ENCODE measurements around the gene CCND3. TPM values are rescaled to one million over a fixed set of nuclear protein-coding genes. Genes with fewer than 3 reads are reported as not detected.

CCND3 gene
- total RNA-seq (2016; rRNA removed; fragmentation: Illumina TruSeq; extraction: Trizol) (6.9 and 7.2 TPM in 2 replicates), polyA plus RNA-seq (2011; rRNA removed) (4.3 and 4.4 TPM in 2 replicates), polyA minus RNA-seq (2011; rRNA and poly(A)+ RNA removed; ENCODE audit: low replicate concordance) (8.0 and 57.0 TPM in 2 replicates), Bru-seq, nascent RNA (percentile 35 among the genes with signal in this experiment), BruChase-seq, experiment 1, labeled RNA remaining after a 6-hour chase (percentile 30 among the genes with signal in this experiment), BruChase-seq, experiment 2, labeled RNA remaining after a 2-hour chase (percentile 33 among the genes with signal in this experiment)
- total RNA-seq (2016; cell fraction: cytosol; rRNA removed; fragmentation: Illumina TruSeq; extraction: Trizol; ENCODE audit: low read depth) = 5.4 and 6.8 TPM in 2 replicates
- 5.6 and 7.6 TPM in 2 replicates for total RNA-seq (2016; cell fraction: insoluble cytoplasmic fraction; rRNA removed; fragmentation: Illumina TruSeq; extraction: Trizol)
- total RNA-seq (2016; cell fraction: membrane; rRNA removed; fragmentation: Illumina TruSeq; extraction: Trizol) = 10.7 and 11.7 TPM in 2 replicates
- total RNA-seq (2016; cell fraction: nucleus; rRNA removed; fragmentation: Illumina TruSeq; extraction: Trizol) = 5.0 and 7.6 TPM in 2 replicates
- 5.0 and 6.3 TPM in 2 replicates for polyA plus RNA-seq (2011; cell fraction: cytosol; rRNA removed)
- 6.2 and 6.3 TPM in 2 replicates for polyA plus RNA-seq (2011; cell fraction: nucleus; rRNA removed)
- polyA plus RNA-seq (2012) = 2.0 and 3.5 TPM in 2 replicates
- polyA plus RNA-seq (2016; cell fraction: cytosol; fragmentation: Illumina TruSeq; extraction: Trizol; ENCODE audit: low read depth) = 7.8 and 8.6 TPM in 2 replicates
- 7.6 and 10.9 TPM in 2 replicates for polyA plus RNA-seq (2016; cell fraction: insoluble cytoplasmic fraction; fragmentation: Illumina TruSeq; extraction: Trizol; ENCODE audit: low read depth)
- 12.5 and 13.8 TPM in 2 replicates for polyA plus RNA-seq (2016; cell fraction: membrane; fragmentation: Illumina TruSeq; extraction: Trizol; ENCODE audit: low read depth)
- polyA plus RNA-seq (2016; cell fraction: nucleus; fragmentation: Illumina TruSeq; extraction: Trizol; ENCODE audit: insufficient read depth, low read depth) = 8.1 and 9.8 TPM in 2 replicates
- 4.1 and 4.9 TPM in 2 replicates for polyA minus RNA-seq (2011; cell fraction: cytosol; rRNA and poly(A)+ RNA removed)
- 5.1 and 6.7 TPM in 2 replicates for polyA minus RNA-seq (2011; cell fraction: nucleus; rRNA and poly(A)+ RNA removed)
- long read RNA-seq, experiment 1, transcript CCND3-203 (5 exons, 2,085 nt) = major isoform, 13 of 20 reads
- long read RNA-seq, experiment 1, partial matches to known transcripts = 3 of 20 reads
- long read RNA-seq, experiment 1, other reads (novel, unspliced or antisense) = 3 of 20 reads
- long read RNA-seq, experiment 2, transcript CCND3-203 (5 exons, 2,085 nt) = major isoform, 15 of 28 reads
- long read RNA-seq, experiment 2, partial matches to known transcripts = 7 of 28 reads
- long read RNA-seq, experiment 2, other reads (novel, unspliced or antisense) = 4 of 28 reads

DNA sequence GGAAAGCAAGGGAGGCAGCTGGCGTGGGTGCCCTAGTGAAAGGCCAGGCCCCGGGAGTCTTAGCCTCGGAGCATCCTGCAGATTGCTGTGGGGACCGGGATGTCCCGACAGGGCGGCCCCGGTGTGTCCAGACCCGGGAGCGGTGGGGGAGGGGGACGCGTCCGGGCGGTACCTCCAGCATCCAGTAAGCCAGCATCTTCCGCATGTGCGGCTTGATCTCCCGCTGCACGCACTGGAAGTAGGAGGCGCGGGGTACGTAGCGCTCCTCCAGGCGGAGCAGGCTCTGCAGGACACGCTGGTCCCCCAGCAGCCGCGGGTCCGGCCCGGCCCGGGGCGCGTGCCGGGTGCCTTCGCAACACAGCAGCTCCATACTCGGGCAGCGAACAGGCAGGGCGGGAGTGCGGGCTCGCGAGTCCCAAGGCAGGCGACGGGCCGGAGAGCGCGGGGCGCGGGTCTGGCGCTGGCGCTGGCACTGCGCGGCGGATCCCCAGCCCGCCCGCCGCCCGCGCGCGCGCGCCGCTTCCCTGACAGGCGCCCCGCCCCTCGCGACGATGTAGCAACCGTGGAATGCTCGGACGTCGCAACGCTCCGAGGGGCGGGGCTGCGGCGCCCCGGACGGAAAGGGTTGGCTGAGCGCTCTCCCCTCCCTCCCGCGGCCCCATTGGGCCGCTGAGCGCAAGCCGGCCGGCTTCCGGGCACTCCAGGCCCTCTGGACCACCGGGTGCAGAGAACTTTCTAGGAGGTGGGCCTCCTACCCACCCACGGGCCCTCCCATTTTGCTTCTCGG lies at the start of gene CCND3:
CCND3 (minus strand) TSS at position 529 of the 787 bp plus-strand sequence; CDS start at position 370, 159 bp downstream.
- Histone ChIP-seq H3K27me3 (ENCODE audit: control insufficient read depth in 1 of 2, insufficient read depth in 2 of 2, low read length in 2 of 2) (no peaks in the 10 kb centered on the region), H2AFZ (ENCODE audit: low read length) (peak within 1 kb of the TSS; percentile 52), H3K9me3 (ENCODE audit: low read length) (no peaks in the 10 kb centered on the region), H3K9ac (ENCODE audit: insufficient read depth, low read depth, low read length) (peak within 1 kb of the TSS; percentile 53), H3K79me2 (ENCODE audit: insufficient read depth, low read length) (no peaks in the 10 kb centered on the region), H3K27ac (ENCODE audit: extremely low read length, insufficient read depth, low read length) (no peak within 1 kb of the TSS), H4K20me1 (ENCODE audit: insufficient read depth, low read length) (no peaks in the 10 kb centered on the region), H3K4me3 (replicated peaks in 1 of 3; ENCODE audit: insufficient read depth in 1 of 3, low read depth in 2 of 3, low read length in 3 of 3) (peak within 1 kb of the TSS; percentile 74 to 91 (median 75)), H3K4me1 (ENCODE audit: insufficient read depth, low read length) (peaks cover 31% of the 10 kb centered on the region), H3K36me3 (replicated peaks in 1 of 2; ENCODE audit: control insufficient read depth in 1 of 2, insufficient read depth in 2 of 2, low read length in 2 of 2) (no peaks in the 10 kb centered on the region; a peak in 1 of 5 replicates), H3K4me2 (ENCODE audit: low read depth, low read length) (peak within 1 kb of the TSS; percentile 98)
- CTCF ChIA-PET (ENCODE audit: low intra/inter-chr PET ratio, low total read pairs) = interaction anchor here (1.6 kb wide), 1 partner anchor 103 kb away, joined by 5 read pairs; no protein-coding TSS in a partner anchor
- DNase-seq (ENCODE audit: low spot score) (peak; percentile 85), ATAC-seq (peak; percentile 86), FAIRE-seq (peak; percentile 56)
- no TSS peak for BruUV-seq (replicated peaks)
- POLR2A ChIA-PET = interaction anchor here (1.0 to 1.7 kb wide), 4 partner anchors 8 to 154 kb away, joined by 3 to 5 read pairs (median 4); partner anchors contain the start of genes TAF8, TOMM6 and USP49
- WGBS (ENCODE audit: low lambda C conversion rate) = 0% methylated on average over 26 of the region's 87 CpGs
- intact Hi-C loops (cut with micrococcal nuclease; ENCODE audit: unreplicated experiment) = loop anchor here (1.0 to 2.0 kb wide), 3 partner anchors 20 to 103 kb away; partner anchors contain the start of genes BYSL and MED20
- in situ Hi-C loops (cut with HindIII; ENCODE audit: extremely low pct_ligation_motif_present, low pct_unique_long_range_greater_than_20kb) = no loop called here
- no peak for TF ChIP-seq NFIC (IDR thresholded peaks at IDR 0.05; ENCODE audit: low read length)
- TF ChIP-seq FOSL1 (CRISPR knock-in tag; IDR thresholded peaks at IDR 0.05; ENCODE audit: borderline replicate concordance) = no peak
- TF ChIP-seq ZNF101 (CRISPR knock-in tag; IDR thresholded peaks at IDR 0.05; ENCODE audit: borderline replicate concordance, low read depth) = no peak
- TF ChIP-seq MAX (IDR thresholded peaks at IDR 0.05) = peak; percentile 58
- TF ChIP-seq, protein P1, sequence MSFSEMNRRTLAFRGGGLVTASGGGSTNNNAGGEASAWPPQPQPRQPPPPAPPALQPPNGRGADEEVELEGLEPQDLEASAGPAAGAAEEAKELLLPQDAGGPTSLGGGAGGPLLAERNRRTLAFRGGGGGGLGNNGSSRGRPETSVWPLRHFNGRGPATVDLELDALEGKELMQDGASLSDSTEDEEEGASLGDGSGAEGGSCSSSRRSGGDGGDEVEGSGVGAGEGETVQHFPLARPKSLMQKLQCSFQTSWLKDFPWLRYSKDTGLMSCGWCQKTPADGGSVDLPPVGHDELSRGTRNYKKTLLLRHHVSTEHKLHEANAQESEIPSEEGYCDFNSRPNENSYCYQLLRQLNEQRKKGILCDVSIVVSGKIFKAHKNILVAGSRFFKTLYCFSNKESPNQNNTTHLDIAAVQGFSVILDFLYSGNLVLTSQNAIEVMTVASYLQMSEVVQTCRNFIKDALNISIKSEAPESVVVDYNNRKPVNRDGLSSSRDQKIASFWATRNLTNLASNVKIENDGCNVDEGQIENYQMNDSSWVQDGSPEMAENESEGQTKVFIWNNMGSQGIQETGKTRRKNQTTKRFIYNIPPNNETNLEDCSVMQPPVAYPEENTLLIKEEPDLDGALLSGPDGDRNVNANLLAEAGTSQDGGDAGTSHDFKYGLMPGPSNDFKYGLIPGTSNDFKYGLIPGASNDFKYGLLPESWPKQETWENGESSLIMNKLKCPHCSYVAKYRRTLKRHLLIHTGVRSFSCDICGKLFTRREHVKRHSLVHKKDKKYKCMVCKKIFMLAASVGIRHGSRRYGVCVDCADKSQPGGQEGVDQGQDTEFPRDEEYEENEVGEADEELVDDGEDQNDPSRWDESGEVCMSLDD (CRISPR knock-in tag; IDR thresholded peaks at IDR 0.05; ENCODE audit: borderline replicate concordance) = no peak; the same call in 1 of the 2 replicates
- no peak for TF ChIP-seq NRL (CRISPR knock-in tag; IDR thresholded peaks at IDR 0.05; ENCODE audit: borderline replicate concordance)
- no peak for TF ChIP-seq ZNF124 (CRISPR knock-in tag; IDR thresholded peaks at IDR 0.05)
- TF ChIP-seq ZNF780A (CRISPR knock-in tag; IDR thresholded peaks at IDR 0.05) = peak; percentile 60; the same call in 1 of the 2 replicates
- peak; percentile 51; the same call in 1 of the 2 replicates for TF ChIP-seq TAF1 (CRISPR knock-in tag; IDR thresholded peaks at IDR 0.05)
- TF ChIP-seq ZNF792 (CRISPR knock-in tag; IDR thresholded peaks at IDR 0.05) = 0 out of 2 replicates have a peak, but pooled peaks have one; percentile 0
- no peak; the same call in 1 of the 2 replicates for TF ChIP-seq GFI1 (CRISPR knock-in tag; IDR thresholded peaks at IDR 0.05; ENCODE audit: borderline replicate concordance)
- no peak for TF ChIP-seq RAD21 (CRISPR knock-in tag; IDR thresholded peaks at IDR 0.05)
- peak; percentile 65; the same call in 1 of the 2 replicates for TF ChIP-seq ETV6 (CRISPR knock-in tag; conservative IDR thresholded peaks at IDR 0.05)
- no peak for TF ChIP-seq PHB2 (IDR thresholded peaks at IDR 0.05; ENCODE audit: partially characterized antibody)
- TF ChIP-seq ZNF724P (CRISPR knock-in tag; IDR thresholded peaks at IDR 0.05; ENCODE audit: borderline replicate concordance) = no peak
